NCI-H510A treated with DMSO at 0.1 percent for 48 hours (cell line): Measurements from ENCODE around the gene HDHD3.
"Not testable (repeated sequence)": the region's sequence is repeated elsewhere in the genome, so short reads cannot be mapped to it uniquely, and the experiment has no call there.

ENCODE experiments used
- DNase-seq: peaks from one replicate; lab custom pipeline; 2025; lab: John Stamatoyannopoulos, UW

HDHD3 gene, protein sequence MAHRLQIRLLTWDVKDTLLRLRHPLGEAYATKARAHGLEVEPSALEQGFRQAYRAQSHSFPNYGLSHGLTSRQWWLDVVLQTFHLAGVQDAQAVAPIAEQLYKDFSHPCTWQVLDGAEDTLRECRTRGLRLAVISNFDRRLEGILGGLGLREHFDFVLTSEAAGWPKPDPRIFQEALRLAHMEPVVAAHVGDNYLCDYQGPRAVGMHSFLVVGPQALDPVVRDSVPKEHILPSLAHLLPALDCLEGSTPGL

DNA sequence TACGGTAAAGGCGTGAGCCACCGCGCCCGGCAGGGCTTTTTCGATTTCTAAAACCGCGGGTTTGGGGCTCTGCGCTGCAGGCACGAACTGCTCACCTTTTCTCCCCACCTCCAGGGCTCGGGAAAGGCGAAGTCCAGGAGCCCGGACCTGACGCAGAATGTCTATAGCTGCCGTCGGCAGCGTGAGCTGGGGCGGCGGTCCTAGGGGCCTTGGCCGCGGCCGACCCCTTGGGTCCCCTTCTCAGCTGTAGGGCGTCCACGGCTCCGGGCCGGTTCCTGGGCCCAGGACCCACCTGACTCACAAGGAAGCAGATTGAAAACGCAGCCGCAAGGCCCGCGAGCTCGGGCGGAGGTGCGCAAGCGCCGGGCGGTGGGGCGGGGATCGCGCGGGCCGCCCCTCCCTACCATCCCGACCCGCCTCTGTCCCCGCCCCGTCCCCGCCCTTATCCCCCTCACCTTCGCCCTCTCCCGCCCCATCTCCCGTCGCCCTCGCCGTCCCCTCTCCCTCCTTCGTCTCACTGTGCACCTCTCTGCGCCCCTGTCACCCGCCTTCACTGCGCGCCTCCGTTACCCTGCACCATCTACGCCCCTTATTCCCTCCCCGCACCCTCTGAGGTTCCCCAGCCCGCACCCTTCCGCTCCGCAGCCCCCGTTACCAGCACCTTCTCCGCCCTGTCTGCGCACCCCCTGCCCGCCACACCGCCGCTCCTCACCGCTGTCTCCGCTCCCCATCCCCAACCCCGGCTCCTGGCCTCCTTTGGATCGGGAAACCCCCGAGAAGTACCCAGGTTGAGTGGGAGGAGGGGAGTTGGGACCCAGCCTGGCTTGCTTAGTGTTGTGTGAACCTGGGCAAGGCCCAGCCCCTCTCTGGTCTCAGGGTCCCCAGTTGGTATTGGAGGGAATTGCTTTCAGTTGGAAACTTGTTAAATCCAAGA, at the start of gene HDHD3:
Gene HDHD3 (minus strand): TSS at position 353 of the 934 bp plus-strand sequence. CDS start 2,632 bp downstream, outside the sequence.
- DNase-seq, result peak; percentile 87

GRCh38 chr9:113425072-113425471, 48.3 kb upstream of the HDHD3 start:
- DNase-seq, result no peak

GRCh38 chr9:113421726-113422125, 44.9 kb upstream of the HDHD3 start:
- no peak for DNase-seq

DNA sequence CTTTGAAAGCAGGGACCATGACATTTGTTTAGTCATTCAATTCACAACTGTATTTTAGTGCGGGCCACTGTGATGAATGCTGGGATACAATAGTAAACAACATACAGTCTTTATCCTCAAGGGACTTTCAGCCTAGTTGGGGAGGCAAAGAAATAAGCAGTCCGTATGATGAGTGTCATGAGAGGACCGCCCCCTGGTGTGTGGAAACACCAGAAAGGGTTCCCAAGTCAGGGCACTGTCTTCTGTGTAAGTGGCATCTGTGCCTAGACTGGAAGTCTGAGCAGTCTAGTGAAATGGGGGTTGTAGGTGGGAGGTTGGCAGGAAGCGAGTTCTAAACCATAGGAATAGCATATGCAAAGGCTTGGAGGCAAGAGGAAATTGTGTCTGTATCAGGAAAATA, 40.6 kb upstream of the HDHD3 start:
- no peak for DNase-seq

DNA sequence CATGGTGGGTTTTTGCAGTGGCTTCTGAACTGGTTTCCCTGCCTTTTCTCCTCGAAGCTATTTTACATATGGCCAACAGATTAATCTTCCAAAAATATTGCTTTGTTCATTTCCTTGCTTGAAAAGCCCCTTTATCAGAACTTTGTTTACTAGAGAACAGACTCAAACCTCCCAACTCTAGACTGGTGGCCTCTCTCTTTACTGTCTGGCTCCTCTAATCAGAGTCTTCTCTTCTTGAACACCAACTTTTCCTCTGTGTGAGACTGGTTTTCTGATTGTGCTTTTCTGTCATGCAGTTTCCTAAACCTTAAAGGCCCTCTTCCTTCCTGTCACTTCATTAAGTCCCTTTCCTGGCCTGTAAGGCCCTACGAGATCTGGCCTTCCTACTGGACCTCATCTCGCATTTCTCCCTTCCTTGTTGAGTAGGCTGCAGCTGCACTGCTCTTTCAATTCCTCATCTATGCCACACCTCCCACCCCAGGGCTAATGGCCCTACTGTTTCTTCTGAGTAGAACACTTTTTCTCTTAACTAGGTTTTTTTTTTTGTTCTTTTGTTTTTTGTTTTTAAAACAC, 39.4 kb upstream of the HDHD3 start:
- DNase-seq, result no peak

DNA sequence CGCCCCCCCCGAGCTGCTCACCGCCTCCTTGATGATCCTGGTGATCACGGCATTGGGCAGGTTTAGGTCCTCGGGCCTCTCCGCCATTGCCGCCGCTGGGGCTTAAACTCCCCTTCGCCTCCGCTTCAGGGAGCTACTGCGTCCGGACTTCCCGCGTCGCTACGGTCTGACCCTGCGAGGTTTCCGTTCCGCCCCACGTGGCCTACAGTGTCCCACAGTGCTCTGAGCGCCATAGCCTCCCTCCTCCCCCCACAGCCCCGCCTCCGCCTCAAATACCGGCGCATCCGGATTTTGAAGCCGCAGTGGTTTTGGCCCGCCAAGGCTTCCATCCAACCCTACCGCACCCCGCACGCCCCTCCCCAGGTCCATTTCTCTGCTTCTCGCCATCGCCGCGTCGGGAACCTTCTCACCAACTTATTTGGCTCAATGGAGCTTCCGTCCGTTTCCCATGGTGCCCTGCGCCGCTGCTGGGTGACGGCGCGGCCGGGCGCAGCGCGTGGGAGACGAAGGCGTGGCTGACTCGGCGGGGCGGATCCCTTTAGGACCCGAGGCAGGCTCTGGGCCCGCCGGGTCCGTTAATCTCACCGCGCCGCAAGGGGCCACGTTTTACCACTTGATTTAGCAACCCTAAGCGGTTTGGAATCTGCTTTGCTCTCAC, 33.5 kb upstream of the HDHD3 start, which contains the start of the genes C9orf43 and POLE3:
Gene C9orf43 (plus strand): TSS at position 541 of the 658 bp plus-strand sequence. CDS start 2,747 bp downstream, outside the sequence.
Gene POLE3 (minus strand): TSS at position 469 of the 658 bp plus-strand sequence. CDS start 382 bp downstream, at position 87.
- DNase-seq, result peak; percentile 94

DNA sequence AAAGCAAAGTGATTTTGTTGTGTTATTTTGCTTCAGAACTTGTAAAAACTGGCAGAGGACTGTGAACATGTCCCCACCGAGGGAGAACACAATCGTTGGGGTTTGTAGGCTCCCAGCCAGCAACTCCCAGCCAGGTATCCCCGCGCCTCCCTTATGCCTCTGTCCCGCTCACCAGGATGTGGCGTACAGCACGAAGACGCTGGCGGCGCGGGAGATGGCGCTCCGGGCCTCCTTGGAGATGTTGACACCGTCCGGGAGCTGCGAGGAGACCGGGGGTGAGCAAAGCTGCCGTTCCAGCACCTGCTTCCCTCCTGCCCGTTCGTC, 33.1 kb upstream of the HDHD3 start:
- no peak for DNase-seq

GRCh38 chr9:113409481-113409880, 32.7 kb upstream of the HDHD3 start:
- no peak for DNase-seq

DNA sequence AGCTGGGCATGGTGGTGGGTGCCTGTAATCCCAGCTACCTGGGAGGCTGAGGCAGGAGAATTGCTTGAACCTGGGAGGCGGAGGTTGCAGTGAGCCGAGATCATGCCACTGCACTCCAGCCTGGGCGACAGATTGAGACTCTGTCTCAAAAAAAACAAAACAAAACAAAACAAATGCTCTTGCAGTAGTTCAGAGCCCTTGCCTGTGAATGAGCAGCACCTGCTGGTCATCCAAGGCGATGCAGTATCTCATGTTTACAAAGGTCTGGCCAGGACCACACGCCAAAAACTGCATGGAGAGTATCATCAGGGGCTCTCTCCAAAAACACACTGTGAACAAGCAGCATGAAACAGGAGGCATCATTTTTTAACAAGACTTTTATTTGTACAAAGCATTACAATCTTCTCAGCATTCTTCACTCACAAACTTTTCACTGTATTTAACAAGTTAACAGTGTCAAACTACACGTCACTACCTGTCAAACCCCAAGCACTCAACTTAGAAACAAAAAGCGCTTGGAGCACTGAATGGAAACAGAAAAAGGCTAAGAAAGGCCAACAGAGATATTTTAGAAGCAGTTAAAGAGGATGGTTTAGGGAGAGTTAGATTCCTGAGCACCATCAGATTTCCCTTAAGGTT, 30.2 kb upstream of the HDHD3 start:
- peak; percentile 42 for DNase-seq

GRCh38 chr9:113406353-113406752, 29.6 kb upstream of the HDHD3 start:
- DNase-seq, result not testable (repeated sequence)

GRCh38 chr9:113403646-113404045, 26.9 kb upstream of the HDHD3 start:
- DNase-seq, result no peak

DNA sequence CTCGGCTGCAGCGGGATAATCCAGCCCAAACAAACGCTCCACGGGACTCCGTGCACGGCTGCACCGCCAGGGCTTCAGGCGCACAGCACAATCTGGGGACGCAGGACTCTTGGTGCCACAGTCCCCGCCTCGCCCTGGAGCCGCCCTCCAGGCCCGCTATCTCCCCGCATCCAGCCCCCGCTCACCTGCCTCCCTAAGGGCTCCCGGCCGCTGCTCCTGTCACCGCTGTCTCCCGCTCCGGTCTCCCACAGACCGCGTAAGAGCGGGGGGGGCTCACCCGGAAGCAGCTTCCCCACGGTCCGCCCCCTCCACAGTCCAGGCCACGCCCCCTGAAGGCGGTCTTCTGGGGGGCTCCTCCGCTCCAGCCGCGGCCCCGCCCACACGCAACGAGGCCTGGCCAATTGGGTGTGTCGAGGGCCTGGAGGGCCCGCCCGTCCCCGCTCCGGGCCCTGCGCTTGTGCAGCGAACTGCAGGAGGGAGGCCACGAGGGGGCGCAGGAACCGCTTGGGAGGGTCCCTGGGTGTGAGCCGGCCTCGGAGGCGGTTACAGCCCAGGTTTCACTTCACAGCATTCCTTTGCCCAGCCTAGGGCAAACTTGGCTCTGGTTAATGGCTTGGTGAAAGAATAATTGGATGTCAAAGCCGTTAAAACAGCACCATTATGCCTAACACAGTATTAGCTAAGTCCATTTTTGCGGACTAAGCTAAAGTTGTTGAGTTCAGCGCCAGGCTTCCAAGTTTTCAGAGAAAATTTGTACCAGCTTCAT, 24.4 kb upstream of the HDHD3 start, which contains the start of gene ALAD:
Gene ALAD (minus strand): TSS at position 258 of the 766 bp plus-strand sequence. CDS start 7,725 bp downstream, outside the sequence.
- peak; percentile 95 for DNase-seq

- DNase-seq, result peak; percentile 20
Observed at GRCh38 chr9:113399646-113400200, 22.9 kb upstream of the HDHD3 start.

GRCh38 chr9:113398796-113399195, 22.0 kb upstream of the HDHD3 start:
- no peak for DNase-seq

- no peak for DNase-seq
Observed at GRCh38 chr9:113397203-113397631, 20.4 kb upstream of the HDHD3 start.

- DNase-seq, result no peak
Observed at GRCh38 chr9:113395000-113395861, 18.4 kb upstream of the HDHD3 start.

DNA sequence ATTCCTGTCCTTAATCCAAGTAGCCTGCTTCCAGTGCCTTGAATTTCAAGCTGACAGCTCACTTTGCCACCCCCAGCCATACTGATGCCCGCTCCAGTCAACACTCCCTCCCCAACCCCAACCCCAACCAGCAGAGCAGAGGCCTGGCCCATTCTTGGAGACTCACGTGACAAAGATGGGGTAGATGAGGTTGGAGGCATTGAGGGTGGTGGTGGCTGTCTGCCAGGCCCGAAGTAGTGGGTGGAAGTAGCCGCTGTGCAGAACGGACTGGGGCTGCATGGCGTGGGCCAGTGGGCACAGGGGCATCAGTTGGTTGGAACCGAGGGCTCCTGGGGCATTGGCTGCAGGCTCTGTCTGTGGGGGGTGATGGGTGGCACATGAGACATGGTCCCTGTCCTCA, 16.5 kb upstream of the HDHD3 start:
- DNase-seq, result no peak

- DNase-seq, result no peak
Observed at GRCh38 chr9:113391917-113392316, 15.1 kb upstream of the HDHD3 start.
